B cell (primary cell): Measurements from ENCODE around the gene NFILZ.

Experiments
- EZH2 ChIP-seq: IDR thresholded peaks from 2 replicates; pipeline ENCODE4 v1.6.1; 2012; ENCODE audit warnings: borderline replicate concordance, low read depth, mild to moderate bottlenecking, moderate library complexity, low read length; ENCODE audit not compliant: insufficient read depth, poor library complexity, severe bottlenecking
- TF ChIP-seq, protein P1 (sequence below): fragments of 200-600 bp; IDR thresholded peaks from one replicate; pipeline ENCODE4 v1.8.0; 2022; ENCODE audit warnings: antibody characterized with exemption, mild to moderate bottlenecking

DNA sequence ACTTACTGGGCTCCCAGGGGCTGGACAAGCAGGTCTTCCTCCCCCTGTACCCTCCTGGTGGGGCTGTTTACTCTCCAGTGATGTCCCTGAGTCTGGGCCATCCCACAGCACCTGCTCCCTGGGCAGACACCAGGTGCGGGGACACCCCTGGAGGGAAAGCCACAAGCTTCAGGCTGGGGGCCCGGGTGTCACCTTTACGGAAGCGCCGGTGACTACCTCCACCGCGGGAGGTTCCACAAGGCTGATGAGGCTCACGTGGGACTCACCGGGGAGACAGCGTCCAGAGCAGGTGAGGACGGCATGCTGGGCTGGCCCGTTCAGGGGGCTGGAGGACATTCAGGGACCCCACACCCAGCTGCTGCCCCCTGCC, 24.9 kb downstream of the NFILZ start:
- TF ChIP-seq, protein P1, sequence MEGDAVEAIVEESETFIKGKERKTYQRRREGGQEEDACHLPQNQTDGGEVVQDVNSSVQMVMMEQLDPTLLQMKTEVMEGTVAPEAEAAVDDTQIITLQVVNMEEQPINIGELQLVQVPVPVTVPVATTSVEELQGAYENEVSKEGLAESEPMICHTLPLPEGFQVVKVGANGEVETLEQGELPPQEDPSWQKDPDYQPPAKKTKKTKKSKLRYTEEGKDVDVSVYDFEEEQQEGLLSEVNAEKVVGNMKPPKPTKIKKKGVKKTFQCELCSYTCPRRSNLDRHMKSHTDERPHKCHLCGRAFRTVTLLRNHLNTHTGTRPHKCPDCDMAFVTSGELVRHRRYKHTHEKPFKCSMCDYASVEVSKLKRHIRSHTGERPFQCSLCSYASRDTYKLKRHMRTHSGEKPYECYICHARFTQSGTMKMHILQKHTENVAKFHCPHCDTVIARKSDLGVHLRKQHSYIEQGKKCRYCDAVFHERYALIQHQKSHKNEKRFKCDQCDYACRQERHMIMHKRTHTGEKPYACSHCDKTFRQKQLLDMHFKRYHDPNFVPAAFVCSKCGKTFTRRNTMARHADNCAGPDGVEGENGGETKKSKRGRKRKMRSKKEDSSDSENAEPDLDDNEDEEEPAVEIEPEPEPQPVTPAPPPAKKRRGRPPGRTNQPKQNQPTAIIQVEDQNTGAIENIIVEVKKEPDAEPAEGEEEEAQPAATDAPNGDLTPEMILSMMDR = no peak
- TF ChIP-seq EZH2 = no peak
